HL-60/S4 treated with phorbol 12-myristate 13-acetate at 8.2 ng/mL for 4 days and 3 days (cell line): ENCODE measurements around the gene GOLGA7B.

Experiments used
- in situ Hi-C: fragments of 300-500 bp; cut with MboI; formaldehyde crosslinking; loops from 2 replicates; pipeline ENCODE4 v1.15.0; 2022; ENCODE audit warnings: low sequenced_read_pairs

The GOLGA7B gene

DNA sequence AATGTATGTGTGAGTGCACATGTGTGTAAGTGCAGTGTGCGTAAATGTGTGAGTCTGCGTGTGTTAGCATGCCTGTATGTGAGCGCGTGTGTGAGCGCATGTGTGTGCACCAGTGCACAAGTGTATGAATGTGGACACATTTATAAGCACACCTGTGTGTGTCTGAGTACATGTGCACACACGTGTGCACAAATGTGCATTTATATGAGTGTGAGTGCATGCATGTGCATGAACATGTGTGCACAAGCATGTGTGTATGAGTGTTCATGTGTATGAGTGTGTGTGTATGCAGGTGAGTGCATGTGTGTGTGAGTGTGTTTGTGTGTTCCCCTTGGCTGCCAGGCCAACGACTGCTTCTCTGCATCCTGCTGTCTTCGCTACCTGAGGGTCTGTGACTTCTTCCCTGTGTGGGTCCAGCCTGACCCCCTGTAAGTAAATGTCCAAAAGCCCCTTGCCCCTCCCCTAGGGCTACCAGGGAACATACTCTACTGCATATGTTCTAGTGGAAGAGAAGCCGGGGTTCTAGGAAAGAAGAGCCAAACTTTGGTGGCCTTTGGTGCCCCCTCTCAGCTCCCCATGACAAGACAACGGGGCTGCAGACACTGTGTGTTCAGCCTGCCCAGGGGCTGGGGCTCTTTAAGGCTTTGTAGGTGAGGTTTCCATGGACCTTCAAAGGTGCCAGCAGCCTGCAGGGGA lies 17.0 kb downstream of the GOLGA7B start:
- in situ Hi-C loops, result loop anchor here (10.0 kb wide), 1 partner anchor 72 kb away; no protein-coding TSS in a partner anchor

DNA sequence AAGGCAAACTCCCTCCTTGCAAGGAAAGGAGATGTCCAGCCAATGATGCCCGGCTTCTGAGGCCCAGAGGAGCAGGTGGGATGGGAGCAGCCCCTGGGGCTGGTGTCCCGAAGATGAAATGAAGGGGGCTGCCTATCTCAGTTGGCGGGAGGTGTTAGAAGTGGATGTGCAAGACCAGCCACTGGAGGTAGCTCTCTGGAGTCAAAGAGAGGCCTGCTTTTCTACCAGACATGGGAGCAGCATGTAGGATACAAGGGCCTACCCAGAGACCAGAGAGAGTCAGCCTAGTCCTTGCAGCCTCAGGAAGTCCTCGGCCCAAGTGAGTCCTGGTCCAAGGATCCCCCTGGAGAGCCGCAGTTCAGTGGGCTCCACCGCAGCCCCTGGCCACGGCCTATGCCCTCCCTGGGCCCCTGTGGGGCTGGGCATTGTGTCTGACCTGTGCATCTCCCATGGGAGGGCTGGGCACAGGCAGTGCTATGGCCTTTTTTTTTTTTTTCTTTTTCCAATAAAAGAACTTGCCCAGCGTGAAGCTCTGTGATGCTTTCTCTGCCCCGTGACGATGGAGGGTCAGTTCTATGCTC lies 17.7 kb downstream of the GOLGA7B start:
- in situ Hi-C loops, result loop anchor here (10.0 kb wide), 1 partner anchor 73 kb away; no protein-coding TSS in a partner anchor

DNA sequence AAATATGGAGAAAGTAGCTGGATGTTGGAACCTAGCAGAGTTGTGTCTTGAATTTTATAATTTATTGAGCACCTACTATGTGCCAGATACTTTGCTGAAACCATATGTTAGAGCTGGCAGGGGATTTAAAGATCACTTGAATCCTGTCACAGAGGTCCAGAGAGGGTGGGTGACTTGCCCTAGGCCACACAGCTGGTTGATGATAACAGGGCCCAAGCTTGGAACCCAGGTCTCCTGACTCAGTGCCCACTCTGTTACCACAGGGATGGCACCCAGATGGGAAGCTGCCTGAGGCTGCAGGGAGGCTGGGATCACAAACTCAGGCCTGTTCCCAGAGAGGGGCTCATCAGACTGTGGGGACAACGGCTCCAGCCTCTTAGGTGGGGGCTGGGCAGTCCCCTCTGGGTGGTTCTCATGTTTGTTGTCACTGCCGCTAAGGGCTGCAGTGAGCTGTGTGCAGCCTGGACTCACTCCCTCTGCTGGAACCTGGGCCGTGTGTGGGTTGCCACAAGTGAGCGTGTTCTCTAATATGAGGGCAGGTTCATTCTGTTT lies 18.6 kb downstream of the GOLGA7B start:
- in situ Hi-C loops, result loop anchor here (10.0 kb wide), 1 partner anchor 73 kb away; no protein-coding TSS in a partner anchor

DNA sequence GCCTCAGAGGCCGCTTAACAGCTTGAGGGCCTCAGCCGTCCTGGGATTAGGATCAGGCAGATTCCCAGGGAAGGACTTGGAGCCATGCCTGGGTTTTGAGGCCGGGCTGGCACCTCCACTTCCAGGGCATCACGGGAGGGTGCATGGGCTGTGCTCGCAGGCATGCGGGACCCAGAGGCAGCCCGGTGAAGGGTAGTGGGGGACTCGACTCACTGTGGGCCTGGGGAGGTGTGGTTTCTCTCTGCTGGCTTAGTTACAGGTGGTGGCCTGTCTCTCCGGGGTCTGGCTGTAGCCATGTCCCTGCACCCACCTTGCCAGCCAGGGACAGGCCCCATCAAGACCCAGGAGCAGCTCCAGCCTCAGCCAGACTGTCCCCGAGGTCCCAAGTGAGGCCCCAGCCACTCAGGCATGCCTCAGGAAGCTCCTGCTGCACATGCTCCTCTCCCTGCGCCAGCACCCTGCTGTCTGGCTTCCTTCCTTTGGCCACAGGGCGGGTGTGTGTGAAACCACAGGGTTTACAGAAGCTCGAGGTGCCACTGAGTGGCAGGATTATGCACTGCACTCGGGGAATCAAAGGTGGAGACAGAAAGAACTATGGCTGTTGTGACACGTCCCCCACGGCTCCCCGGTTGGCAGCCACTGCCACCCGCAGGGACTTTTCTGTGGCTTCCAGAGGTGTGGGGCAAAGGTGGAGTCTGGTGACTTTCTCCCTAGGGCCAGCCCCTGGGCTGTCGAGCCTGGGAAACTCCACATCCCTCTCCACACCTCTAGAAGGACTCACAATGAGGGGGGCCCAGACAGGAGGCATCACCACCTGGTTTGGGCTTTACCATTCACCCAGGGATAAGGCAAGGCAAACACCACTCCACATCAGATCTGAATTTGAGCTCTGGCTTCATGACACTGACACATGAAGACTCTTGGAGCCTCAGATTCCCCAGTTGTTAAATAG lies 19.7 kb downstream of the GOLGA7B start:
- in situ Hi-C loops, result loop anchor here (10.0 kb wide), 1 partner anchor 75 kb away; no protein-coding TSS in a partner anchor

DNA sequence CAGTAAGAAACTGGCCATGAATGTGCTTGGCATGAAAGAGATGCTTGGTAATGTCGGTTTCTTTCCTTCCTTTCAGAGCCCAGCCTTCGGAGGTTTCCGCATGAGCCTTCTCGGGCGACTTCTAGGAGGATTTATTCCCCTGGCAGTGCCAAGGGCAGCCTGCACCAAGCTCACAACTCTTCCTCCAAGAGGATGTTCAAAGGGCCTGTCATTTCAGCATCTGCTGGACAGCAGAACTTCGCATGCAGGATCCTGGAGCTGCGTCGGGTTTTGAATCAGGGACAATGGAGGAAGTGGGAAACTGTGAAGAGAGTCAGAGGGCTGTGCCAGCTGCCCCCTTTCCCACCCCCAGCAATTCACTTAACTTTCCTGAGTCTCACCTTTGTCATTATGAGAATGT lies 21.3 kb downstream of the GOLGA7B start:
- in situ Hi-C loops, result no loop called here

DNA sequence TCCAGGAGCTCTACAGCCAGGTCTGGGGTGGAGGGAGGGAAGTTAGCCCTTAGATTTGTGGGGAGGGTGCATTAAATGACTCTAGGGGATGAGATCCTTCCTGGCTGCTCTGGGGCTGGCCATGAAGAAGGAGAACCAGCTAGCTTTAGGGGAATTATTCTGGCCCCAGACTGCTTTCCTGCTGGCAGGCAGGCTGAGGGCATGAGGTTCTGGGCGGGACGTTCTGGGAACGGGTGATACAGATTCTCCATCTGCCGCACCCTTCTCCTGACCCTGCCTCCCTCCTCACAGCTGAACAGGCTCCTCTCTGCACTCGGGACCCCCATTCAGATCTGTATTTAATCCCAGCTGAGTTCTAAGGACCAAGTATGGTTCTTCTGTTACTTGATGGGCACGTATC lies 23.9 kb downstream of the GOLGA7B start:
- in situ Hi-C loops, result no loop called here

DNA sequence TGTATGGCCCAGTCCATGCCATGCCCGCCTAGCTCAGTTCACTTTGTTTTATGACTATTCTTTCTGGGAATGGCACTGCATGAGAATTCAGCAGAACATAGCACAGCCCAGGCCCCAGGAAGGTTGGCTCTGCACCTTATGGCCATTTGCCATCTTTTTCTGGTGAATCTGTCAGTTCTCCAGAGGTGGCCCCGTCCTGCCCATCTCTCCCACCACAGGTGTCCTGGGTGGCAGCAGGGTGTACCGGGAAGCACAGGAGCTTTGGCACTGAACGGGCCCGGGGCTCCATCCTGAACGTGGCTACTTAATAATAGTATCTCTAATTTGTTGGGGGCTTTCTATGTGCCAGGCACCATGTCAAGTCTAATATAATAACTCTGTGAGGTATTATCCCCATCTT lies 24.7 kb downstream of the GOLGA7B start:
- in situ Hi-C loops, result no loop called here

DNA sequence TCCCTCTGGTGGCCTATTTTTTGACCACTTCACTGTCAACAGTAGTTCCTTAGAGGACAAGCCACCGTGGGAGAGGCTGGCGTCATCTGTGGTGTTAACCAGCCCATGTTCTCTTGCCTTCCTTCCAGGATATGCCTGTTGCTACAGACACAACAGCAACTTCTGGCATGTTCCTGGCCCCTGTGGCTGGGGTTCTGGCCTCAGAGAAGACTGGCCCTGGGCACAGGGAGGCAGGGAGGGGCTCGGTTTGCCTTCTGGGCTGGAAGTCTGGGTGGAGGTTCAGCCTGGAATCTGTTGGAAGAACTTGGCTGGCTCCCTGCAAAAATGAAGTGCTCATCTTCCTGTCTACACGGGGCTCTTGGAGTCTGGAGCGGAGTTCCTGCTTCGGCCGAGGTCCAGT lies 25.7 kb downstream of the GOLGA7B start:
- in situ Hi-C loops, result no loop called here

DNA sequence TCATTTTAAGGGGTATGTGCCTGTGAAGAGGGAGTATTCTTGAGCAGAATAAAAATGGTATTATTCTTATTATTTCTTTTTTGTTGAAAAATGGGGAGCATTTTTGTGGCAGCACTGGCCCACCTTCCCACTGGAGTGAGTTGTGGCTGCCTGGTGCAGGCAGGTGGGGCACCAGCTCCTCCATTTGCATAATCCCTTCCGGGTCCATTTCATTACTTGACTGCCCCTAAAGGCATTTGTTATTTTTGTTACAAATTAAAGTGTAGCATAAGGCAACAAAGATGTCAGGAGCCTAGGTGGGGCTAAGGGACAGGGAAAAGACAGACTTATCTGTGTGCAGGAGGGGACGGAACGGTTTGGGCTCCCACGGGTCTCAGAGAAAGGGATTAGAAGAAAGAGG lies 26.8 kb downstream of the GOLGA7B start:
- in situ Hi-C loops, result no loop called here

DNA sequence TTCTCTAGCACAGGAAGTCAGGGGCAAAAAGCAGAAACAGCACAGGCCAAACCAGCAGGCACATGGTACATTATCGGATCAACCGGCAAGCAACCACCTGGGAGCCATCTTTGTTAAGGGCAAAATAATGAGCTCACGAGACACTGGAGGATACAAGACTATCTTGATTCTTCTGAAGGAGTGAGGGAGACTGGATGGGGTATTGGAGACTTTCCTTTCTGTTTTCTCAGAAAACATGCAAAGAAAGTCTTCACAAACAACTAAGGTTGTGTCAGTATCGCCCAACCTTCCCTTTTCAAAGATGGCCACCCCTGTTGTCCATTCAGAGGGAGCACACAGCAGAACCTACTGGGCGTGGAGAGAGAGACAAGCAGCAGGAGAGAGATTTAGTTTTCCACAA lies 29.6 kb downstream of the GOLGA7B start:
- in situ Hi-C loops, result no loop called here

DNA sequence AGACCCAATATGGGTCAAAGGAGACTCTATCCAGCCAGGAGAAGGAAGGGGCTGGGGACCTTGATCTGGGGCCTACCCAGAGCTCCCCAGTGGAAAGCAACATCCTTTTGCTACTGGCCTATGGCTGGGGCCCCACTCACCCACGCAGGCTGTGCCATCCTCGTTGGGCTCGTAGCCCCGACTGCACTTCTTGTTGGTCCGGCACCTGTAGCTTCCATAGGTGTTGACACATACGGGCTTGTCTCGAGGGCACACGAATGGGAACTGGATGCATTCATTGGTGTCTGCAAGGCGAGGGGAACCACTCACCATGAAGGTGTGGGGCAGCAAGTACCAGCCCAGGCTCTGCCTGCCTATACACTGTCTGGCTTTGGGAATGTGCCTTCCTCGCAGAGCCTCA lies 30.5 kb downstream of the GOLGA7B start:
- in situ Hi-C loops, result no loop called here

DNA sequence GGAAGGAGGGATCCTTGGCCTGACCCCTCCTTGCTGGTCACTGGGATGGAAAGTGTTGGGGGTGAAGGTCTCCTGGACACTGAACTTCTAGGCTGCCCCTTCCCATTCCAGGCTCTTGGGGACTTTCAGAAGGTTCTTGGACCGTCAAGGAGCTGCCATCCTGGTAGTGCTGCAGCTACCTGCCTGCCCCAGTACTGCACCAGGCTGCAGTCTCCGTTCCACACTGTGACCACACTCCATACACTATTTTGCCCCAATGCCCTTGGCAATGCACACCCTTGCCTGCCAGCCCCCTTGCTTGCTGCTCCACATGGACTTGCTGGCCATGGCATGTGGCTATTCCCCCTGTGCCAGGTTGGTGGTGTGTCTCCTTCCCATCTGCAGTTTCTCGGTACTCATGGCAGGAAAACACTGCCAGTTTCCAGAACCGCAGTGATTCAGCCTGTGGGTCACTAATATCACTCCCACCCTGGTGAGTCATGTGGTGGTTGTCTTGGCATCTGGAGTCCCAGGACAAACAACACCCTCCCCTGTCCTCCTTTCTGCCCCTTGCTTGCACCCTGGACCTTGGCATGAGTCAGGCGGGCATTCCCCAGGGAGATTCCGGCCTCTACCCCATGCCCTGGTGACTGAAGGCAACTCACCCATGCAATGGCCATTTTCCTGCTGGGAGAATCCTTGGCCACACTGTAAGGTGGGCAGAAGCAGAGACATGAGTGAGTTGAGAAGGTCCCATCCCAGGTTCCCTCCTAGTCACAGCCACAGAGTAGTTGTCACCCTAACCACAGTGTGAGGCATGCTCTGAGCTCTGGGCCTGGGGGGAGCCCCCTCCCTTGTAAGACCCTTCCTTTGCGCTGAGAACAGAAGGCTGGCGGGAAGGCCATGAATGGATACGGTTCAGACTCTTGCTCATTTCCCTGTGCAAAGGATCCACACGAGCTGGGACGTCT lies 32.8 kb downstream of the GOLGA7B start:
- in situ Hi-C loops, result no loop called here

DNA sequence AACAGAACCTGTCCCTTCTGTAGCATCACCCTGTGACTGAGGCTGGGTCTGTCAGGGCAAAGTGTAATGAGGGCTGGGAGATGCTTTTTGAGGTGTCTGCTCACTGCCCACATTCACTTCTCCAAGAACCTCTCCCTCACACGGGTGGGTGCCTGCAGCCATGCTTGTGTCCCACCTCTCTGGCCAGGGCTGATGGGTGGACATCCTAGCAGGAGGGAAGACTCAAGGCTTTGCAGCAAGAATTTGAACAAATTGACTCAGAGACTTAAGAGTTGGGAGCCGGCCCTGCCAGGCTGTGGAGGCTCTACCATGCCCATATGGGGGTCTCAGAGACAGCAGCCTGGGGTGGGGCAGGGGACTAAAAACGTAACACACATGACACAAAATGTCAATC lies 33.4 kb downstream of the GOLGA7B start:
- in situ Hi-C loops, result no loop called here

DNA sequence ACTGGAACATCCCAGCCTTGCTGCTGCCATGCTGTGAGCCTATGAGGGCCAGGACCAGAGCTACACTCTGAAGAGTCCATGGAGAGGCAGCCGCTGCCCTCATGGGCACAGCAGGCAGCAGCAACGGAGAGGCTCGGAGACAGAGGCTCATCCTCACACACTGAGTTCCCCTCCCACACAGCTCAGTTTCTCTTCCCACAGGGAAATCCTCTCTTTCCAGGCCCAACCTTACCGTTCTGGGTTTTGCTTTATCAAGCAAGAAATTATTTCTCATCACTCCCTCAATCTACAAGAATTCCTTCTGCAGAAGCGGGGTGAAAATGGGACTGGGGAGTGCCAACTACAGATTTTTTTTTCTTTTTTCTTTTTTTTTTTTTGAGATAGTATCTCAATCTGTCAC lies 36.6 kb downstream of the GOLGA7B start:
- in situ Hi-C loops, result no loop called here

DNA sequence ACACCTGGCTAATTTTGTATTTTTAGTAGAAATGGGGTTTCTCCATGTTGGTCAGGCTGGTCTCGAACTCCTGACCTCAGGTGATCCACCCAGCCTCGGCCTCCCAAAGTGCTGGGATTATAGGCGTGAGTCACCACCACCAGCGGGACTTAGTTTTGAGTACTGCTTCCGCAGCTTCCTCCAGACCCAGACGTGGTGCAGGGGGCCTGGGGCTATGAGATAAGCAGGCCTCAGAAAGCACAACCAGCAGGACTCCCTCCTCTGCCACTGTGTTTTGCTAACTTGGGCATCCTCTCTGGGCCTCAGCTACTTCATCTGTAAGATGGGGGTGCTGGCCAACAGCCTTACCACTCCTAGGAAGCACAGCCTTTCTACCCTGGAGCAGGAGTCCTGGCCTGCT lies 37.8 kb downstream of the GOLGA7B start:
- in situ Hi-C loops, result no loop called here

DNA sequence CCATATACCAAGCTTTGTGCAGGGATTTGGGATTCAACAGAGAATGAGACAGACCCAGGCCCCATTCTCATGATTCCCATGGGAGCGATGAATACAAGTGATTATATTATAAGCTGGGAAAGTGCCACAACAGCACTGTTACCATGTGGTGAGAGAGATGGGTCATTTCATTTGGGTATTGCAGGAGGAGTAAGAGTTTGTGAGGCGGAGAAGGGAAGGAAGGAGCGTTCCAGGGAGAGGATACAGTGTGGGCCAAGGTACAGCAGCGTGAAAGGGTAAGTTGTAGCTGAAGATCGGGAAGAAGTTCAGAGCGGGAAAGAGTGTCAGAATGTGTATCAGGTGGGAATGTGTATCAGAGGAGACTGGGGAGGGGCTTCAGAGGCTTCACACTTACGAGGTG lies 38.5 kb downstream of the GOLGA7B start:
- in situ Hi-C loops, result no loop called here

DNA sequence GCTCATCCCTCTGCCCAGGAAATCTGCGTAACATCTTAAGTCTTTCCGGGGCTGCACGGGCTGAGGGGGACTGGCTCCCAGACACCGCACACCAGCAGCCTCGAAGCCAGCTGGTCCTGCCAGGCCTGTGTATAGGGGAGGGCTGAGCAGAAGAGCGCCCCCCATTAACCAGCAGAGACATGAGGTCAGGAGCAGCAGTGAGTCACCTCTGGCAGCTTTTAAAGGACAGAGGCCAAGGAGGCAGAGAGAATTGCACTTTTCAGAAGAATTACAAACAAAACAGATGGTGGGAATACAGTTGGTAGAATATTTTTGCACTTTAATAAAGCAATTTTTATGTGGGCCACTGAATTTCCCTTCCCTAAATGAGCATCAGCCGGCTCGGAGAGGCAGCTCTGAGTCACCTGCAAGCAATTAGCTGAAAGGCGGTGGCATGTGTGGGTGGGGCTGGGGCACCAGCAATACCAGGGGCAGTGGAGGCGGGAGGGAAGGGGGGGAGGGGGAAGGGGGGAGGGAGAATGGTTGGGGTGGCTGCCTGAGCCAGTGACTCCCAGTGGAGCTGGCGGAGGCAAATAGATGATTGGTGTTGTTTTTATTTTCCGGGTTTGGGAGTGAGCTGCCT lies 39.1 kb downstream of the GOLGA7B start:
- in situ Hi-C loops, result no loop called here

DNA sequence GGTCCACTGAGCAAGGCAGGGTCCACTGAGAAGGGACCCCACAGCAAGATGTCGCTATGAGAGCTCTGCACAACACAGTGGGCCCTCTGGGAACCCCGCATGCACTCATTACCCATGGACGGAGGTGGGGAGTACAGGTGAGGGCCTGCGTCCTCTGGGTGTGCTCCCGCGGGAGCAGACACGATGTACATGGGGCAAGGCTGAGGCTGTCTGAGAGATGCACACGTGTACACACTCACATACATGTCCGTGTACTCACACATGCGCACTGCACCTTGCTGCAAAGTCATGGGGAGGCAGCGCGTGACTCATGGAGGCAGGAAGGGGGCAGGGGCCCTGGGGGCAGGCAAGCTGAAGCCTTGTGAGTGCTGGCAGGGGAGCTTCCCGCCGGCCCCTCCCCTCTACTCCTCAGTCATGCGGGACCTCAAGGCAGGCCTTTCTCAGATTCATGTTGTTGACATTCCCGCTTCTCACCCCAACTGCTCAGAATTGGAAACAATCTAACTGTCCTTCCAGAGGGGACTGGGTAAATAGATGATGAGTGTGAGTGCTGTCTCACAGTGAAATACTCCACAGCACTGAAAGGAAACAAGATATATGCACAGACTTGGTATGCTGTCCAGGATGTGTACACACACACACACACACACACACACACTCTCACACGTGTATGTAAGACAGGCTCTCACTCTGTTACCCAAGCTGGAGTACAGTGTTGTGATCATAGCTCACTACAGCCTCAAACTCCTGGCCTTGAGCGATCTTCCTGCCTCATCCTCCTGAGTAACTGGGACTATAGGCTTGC lies 40.0 kb downstream of the GOLGA7B start:
- in situ Hi-C loops, result no loop called here
